SK-N-SH treated with all-trans-retinoic acid at 6 μM for 48 hours (cell line): Measurements from ENCODE around the gene ZBED1.
"Not testable (repeated sequence)": the region's sequence is repeated elsewhere in the genome, so short reads cannot be mapped to it uniquely, and the experiment has no call there.

Source experiments
- ATAC-seq: fragments of 200-7000 bp; cut with Tn5 transposase; 3 replicates; pipeline ENCODE4 v1.9.1; 2020; ENCODE audit warnings: mild to moderate bottlenecking, moderate library complexity
- ARNTL ChIP-seq: fragments of 450-650 bp; formaldehyde crosslinking; IDR thresholded peaks from 2 replicates; pipeline ENCODE4 v1.5.0; 2020; ENCODE audit warnings: low read depth, mild to moderate bottlenecking, moderate library complexity, borderline replicate concordance
- BACH2 ChIP-seq: fragments of 250-450 bp; sonication (Bioruptor Pico); IDR thresholded peaks from 2 replicates; pipeline ENCODE4 v1.9.0; 2021; ENCODE audit warnings: mild to moderate bottlenecking, borderline replicate concordance
- CSDC2 ChIP-seq: fragments of 250-450 bp; sonication (Bioruptor Pico); IDR thresholded peaks from 2 replicates; pipeline ENCODE4 v1.5.0; 2020; ENCODE audit warnings: mild to moderate bottlenecking, moderate library complexity
- ESRRG ChIP-seq: fragments of 250-450 bp; sonication (Bioruptor Pico); IDR thresholded peaks from 2 replicates; pipeline ENCODE4 v1.6.1; 2021; ENCODE audit warnings: mild to moderate bottlenecking
- GLIS3 ChIP-seq: fragments of 250-450 bp; sonication (Bioruptor Pico); IDR thresholded peaks from 2 replicates; pipeline ENCODE4 v1.5.0; 2020; ENCODE audit warnings: mild to moderate bottlenecking, moderate library complexity
- ISL1 ChIP-seq: fragments of 250-450 bp; sonication (Bioruptor Pico); IDR thresholded peaks from 2 replicates; pipeline ENCODE4 v2.1.2; 2022; ENCODE audit warnings: mild to moderate bottlenecking, moderate library complexity
- OSR1 ChIP-seq: fragments of 250-450 bp; sonication (Bioruptor Pico); IDR thresholded peaks from 2 replicates; pipeline ENCODE4 v1.8.0; 2022; ENCODE audit warnings: moderate library complexity, mild to moderate bottlenecking, inconsistent platforms
- PPARA ChIP-seq: fragments of 250-450 bp; sonication (Bioruptor Pico); IDR thresholded peaks from 2 replicates; pipeline ENCODE4 v1.5.0; 2020; ENCODE audit warnings: mild to moderate bottlenecking, borderline replicate concordance
- RARB ChIP-seq: fragments of 250-450 bp; sonication (Bioruptor Pico); IDR thresholded peaks from 2 replicates; pipeline ENCODE4 v1.8.0; 2021; ENCODE audit warnings: mild to moderate bottlenecking, moderate library complexity
- SNAI2 ChIP-seq: fragments of 250-450 bp; sonication (Bioruptor Pico); IDR thresholded peaks from 2 replicates; pipeline ENCODE4 v1.5.0; 2020; ENCODE audit warnings: mild to moderate bottlenecking, moderate library complexity
- TOX ChIP-seq: fragments of 250-450 bp; sonication (Bioruptor Pico); IDR thresholded peaks from 2 replicates; pipeline ENCODE4 v1.8.0; 2021; ENCODE audit warnings: mild to moderate bottlenecking, moderate library complexity, borderline replicate concordance
- ZC3H10 ChIP-seq: fragments of 250-450 bp; sonication (Bioruptor Pico); IDR thresholded peaks from 2 replicates; pipeline ENCODE4 v1.5.1; 2021; ENCODE audit warnings: mild to moderate bottlenecking, moderate library complexity
- ZFP3 ChIP-seq: fragments of 250-450 bp; sonication (Bioruptor Pico); IDR thresholded peaks from 2 replicates; pipeline ENCODE4 v1.5.0; 2020; ENCODE audit warnings: mild to moderate bottlenecking, moderate library complexity
- ZFP30 ChIP-seq: fragments of 450-650 bp; formaldehyde crosslinking; IDR thresholded peaks from 2 replicates; pipeline ENCODE4 v1.5.0; 2022; ENCODE audit warnings: mild to moderate bottlenecking, moderate library complexity
- ZNF565 ChIP-seq: fragments of 450-650 bp; formaldehyde crosslinking; conservative IDR thresholded peaks from 2 replicates; pipeline ENCODE4 v1.5.0; 2020; ENCODE audit warnings: low read depth, mild to moderate bottlenecking, moderate library complexity
- ZNF70 ChIP-seq: fragments of 450-650 bp; formaldehyde crosslinking; IDR thresholded peaks from 2 replicates; pipeline ENCODE4 v1.5.0; 2020; ENCODE audit warnings: mild to moderate bottlenecking, moderate library complexity
- ZNF8 ChIP-seq: fragments of 450-650 bp; formaldehyde crosslinking; IDR thresholded peaks from 2 replicates; pipeline ENCODE4 v1.5.0; 2020; ENCODE audit warnings: mild to moderate bottlenecking, moderate library complexity
- TF ChIP-seq, protein P1 (sequence below): fragments of 250-450 bp; sonication (Bioruptor Pico); IDR thresholded peaks from 2 replicates; pipeline ENCODE4 v1.8.0; 2021; ENCODE audit warnings: low read depth, mild to moderate bottlenecking, moderate library complexity, borderline replicate concordance
- TF ChIP-seq, protein P2 (sequence below): fragments of 250-450 bp; sonication (Bioruptor Pico); IDR thresholded peaks from 2 replicates; pipeline ENCODE4 v1.5.1; 2020; ENCODE audit warnings: low read depth, mild to moderate bottlenecking, moderate library complexity
- TF ChIP-seq, protein P3 (sequence below): fragments of 250-450 bp; sonication (Bioruptor Pico); IDR thresholded peaks from 2 replicates; pipeline ENCODE4 v1.8.0; 2020; ENCODE audit warnings: mild to moderate bottlenecking, moderate library complexity, borderline replicate concordance

Gene ZBED1

DNA sequence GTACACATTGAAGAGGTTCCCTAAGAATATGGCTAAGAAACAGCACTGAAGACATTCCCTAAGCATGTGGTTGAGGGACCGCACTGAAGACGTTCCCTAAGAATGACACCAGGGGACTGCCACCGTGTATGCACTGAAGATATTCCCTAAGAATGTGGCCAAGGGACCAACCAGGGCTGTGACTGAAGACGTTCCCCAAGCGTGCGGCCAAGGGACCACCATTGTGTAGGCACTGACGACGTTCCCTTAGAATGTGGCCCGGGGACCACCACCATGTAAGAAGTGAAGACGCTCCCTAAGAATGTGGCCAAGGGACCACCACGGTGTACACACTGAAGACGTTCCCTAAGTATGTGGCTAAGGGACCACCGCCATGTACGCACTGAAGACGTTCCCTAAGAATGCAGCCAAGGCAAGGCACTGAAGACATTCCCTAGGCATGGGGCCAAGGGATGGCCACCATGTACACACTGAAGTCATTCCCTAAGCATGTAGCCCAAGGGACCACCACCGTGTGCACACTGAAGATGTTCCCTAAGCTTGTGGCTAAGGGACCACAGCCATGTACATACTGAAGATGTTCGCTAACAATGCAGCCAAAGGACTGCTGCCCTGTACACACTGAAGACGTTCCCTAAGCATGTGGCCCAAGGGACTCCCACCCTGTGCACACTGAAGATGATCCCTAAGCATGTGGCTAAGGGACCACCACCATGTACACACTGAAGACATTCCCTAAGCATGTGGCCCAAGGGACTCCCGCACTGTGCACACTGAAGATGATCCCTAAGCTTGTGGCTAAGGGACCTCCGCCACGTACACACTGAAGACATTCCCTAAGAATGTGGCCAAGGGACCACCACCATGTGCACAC, 22.0 kb downstream of the ZBED1 start:
- no peak for TF ChIP-seq GLIS3 (CRISPR knock-in tag)
- no peak for TF ChIP-seq ZNF565 (CRISPR knock-in tag)
- TF ChIP-seq OSR1 (CRISPR knock-in tag) = no peak
- TF ChIP-seq, protein P1, sequence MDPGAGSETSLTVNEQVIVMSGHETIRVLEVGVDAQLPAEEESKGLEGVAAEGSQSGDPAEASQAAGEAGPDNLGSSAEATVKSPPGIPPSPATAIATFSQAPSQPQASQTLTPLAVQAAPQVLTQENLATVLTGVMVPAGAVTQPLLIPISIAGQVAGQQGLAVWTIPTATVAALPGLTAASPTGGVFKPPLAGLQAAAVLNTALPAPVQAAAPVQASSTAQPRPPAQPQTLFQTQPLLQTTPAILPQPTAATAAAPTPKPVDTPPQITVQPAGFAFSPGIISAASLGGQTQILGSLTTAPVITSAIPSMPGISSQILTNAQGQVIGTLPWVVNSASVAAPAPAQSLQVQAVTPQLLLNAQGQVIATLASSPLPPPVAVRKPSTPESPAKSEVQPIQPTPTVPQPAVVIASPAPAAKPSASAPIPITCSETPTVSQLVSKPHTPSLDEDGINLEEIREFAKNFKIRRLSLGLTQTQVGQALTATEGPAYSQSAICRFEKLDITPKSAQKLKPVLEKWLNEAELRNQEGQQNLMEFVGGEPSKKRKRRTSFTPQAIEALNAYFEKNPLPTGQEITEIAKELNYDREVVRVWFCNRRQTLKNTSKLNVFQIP (CRISPR knock-in tag) = no peak
- no peak for TF ChIP-seq ARNTL (CRISPR knock-in tag)
- TF ChIP-seq ZFP30 (CRISPR knock-in tag) = no peak
- no peak for TF ChIP-seq ZFP3 (CRISPR knock-in tag)
- no peak for TF ChIP-seq ZC3H10 (CRISPR knock-in tag)
- no peak for TF ChIP-seq SNAI2 (CRISPR knock-in tag)
- TF ChIP-seq, protein P2, sequence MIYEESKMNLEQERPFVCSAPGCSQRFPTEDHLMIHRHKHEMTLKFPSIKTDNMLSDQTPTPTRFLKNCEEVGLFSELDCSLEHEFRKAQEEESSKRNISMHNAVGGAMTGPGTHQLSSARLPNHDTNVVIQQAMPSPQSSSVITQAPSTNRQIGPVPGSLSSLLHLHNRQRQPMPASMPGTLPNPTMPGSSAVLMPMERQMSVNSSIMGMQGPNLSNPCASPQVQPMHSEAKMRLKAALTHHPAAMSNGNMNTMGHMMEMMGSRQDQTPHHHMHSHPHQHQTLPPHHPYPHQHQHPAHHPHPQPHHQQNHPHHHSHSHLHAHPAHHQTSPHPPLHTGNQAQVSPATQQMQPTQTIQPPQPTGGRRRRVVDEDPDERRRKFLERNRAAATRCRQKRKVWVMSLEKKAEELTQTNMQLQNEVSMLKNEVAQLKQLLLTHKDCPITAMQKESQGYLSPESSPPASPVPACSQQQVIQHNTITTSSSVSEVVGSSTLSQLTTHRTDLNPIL = no peak
- TF ChIP-seq ESRRG = no peak
- TF ChIP-seq ZNF70 (CRISPR knock-in tag) = no peak
- TF ChIP-seq ISL1 (CRISPR knock-in tag) = no peak
- no peak for TF ChIP-seq PPARA (CRISPR knock-in tag)
- no peak for TF ChIP-seq RARB (CRISPR knock-in tag)
- TF ChIP-seq BACH2 (CRISPR knock-in tag) = no peak
- TF ChIP-seq TOX (CRISPR knock-in tag) = no peak
- ATAC-seq = no peak

GRCh38 chrX:2477313-2477712, 23.5 kb downstream of the ZBED1 start:
- not testable (repeated sequence) for ATAC-seq

- TF ChIP-seq GLIS3 (CRISPR knock-in tag) = no peak
- TF ChIP-seq ZNF8 (CRISPR knock-in tag) = no peak
- TF ChIP-seq BACH2 (CRISPR knock-in tag) = no peak
- no peak for TF ChIP-seq PPARA (CRISPR knock-in tag)
- no peak for TF ChIP-seq ESRRG
- no peak for TF ChIP-seq CSDC2 (CRISPR knock-in tag)
- TF ChIP-seq ARNTL (CRISPR knock-in tag) = no peak
- TF ChIP-seq, protein P2 = no peak
- TF ChIP-seq, protein P3, sequence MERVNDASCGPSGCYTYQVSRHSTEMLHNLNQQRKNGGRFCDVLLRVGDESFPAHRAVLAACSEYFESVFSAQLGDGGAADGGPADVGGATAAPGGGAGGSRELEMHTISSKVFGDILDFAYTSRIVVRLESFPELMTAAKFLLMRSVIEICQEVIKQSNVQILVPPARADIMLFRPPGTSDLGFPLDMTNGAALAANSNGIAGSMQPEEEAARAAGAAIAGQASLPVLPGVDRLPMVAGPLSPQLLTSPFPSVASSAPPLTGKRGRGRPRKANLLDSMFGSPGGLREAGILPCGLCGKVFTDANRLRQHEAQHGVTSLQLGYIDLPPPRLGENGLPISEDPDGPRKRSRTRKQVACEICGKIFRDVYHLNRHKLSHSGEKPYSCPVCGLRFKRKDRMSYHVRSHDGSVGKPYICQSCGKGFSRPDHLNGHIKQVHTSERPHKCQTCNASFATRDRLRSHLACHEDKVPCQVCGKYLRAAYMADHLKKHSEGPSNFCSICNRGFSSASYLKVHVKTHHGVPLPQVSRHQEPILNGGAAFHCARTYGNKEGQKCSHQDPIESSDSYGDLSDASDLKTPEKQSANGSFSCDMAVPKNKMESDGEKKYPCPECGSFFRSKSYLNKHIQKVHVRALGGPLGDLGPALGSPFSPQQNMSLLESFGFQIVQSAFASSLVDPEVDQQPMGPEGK (CRISPR knock-in tag) = no peak
- no peak for TF ChIP-seq RARB (CRISPR knock-in tag)
- TF ChIP-seq ZNF565 (CRISPR knock-in tag) = no peak
- TF ChIP-seq ZNF70 (CRISPR knock-in tag) = no peak
- no peak for TF ChIP-seq ZFP30 (CRISPR knock-in tag)
- no peak for TF ChIP-seq OSR1 (CRISPR knock-in tag)
- ATAC-seq = no peak
Measured at GRCh38 chrX:2474963-2475726, 25.6 kb downstream of the ZBED1 start.
